ENCODE measurements around the gene LEMD2.

The LEMD2 gene

GRCh38 chr6:33754222-33754621, 34.7 kb downstream of the LEMD2 start:
- DNase-seq, result no peak

GRCh38 chr6:33752646-33753015, 36.3 kb downstream of the LEMD2 start:
- no peak for DNase-seq

GRCh38 chr6:33751771-33752645, 36.9 kb downstream of the LEMD2 start:
- no peak for DNase-seq

- DNase-seq, result no peak
Observed at GRCh38 chr6:33750244-33750991, 38.5 kb downstream of the LEMD2 start.

- no peak for DNase-seq
Observed at GRCh38 chr6:33749401-33749800, 39.5 kb downstream of the LEMD2 start.

GRCh38 chr6:33748841-33749240, 40.1 kb downstream of the LEMD2 start:
- no peak for DNase-seq

GRCh38 chr6:33747823-33748222, 41.1 kb downstream of the LEMD2 start:
- DNase-seq, result no peak

- no peak for DNase-seq
Observed at GRCh38 chr6:33746651-33747100, 42.3 kb downstream of the LEMD2 start, which contains the start of gene IP6K3. TSS of gene IP6K3 (minus strand) at chr6:33746905. CDS start at chr6:33735476, 11,429 bp downstream.

- DNase-seq, result no peak
Observed at GRCh38 chr6:33746036-33746600, 42.8 kb downstream of the LEMD2 start.

GRCh38 chr6:33745548-33745947, 43.4 kb downstream of the LEMD2 start:
- DNase-seq, result no peak

GRCh38 chr6:33744895-33745546, 43.9 kb downstream of the LEMD2 start:
- DNase-seq, result no peak

GRCh38 chr6:33744001-33744848, 44.7 kb downstream of the LEMD2 start:
- peak; percentile 57 for DNase-seq

- DNase-seq, result no peak
Observed at GRCh38 chr6:33742837-33743236, 46.1 kb downstream of the LEMD2 start.

- DNase-seq, result no peak
Observed at GRCh38 chr6:33742092-33742491, 46.8 kb downstream of the LEMD2 start.

- no peak for DNase-seq
Observed at GRCh38 chr6:33740794-33741193, 48.1 kb downstream of the LEMD2 start.

- no peak for DNase-seq
Observed at GRCh38 chr6:33740204-33740608, 48.7 kb downstream of the LEMD2 start.

GRCh38 chr6:33739571-33739970, 49.4 kb downstream of the LEMD2 start:
- no peak for DNase-seq

GRCh38 chr6:33738879-33739278, 50.1 kb downstream of the LEMD2 start:
- DNase-seq, result no peak

GRCh38 chr6:33738153-33738552, 50.8 kb downstream of the LEMD2 start:
- no peak for DNase-seq

- no peak for DNase-seq
Observed at GRCh38 chr6:33737267-33738026, 51.5 kb downstream of the LEMD2 start.

GRCh38 chr6:33735216-33735615, 53.7 kb downstream of the LEMD2 start:
- DNase-seq, result no peak

GRCh38 chr6:33733709-33734007, 55.3 kb downstream of the LEMD2 start:
- DNase-seq, result no peak
